RKO (cell line): ENCODE results near the gene HPSE2.

ENCODE experiments used
- DNase-seq: peaks from one replicate; pipeline ENCODE4 v3.0.0-alpha.2; 2016; ENCODE audit warnings: low spot score

The HPSE2 gene

DNA sequence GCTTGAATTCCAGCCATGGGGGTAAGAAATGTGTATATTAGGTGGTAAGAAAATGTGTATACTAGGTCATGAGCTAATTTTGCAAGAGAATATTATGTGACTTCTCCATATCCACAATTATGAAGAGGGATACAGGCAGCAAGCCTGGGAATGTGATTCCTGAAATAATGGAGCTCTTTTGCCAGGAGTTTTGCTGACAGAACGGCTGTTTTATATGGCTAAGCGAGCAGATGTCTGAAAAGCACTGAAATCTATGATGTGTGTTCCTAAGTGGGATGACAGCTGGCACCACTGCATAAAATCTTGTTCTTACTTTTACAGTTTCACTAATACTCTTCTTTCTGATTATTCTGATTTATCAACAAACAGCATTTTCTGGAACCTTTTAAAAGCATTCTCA is 402.9 kb downstream of the HPSE2 start:
- DNase-seq: no peak

DNA sequence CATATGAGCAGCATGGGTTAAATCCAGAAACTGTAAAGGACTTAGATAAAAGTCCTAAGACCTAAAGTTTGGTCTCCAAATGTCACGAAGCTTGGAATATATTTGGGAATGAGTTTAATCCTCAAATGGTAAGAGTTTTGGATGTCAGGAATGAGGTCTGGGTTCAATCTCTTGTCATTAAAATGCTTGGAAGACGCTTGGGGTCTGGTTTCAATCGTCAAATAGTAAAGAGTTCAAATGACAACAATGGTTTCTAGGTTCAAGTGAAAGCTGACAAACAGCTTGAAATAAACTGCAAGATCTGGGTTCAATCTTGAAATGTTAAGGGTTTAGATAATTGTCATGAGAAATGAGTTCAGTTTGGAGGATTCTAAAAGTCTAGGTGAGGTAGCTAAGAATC is 403.5 kb downstream of the HPSE2 start:
- DNase-seq: no peak

DNA sequence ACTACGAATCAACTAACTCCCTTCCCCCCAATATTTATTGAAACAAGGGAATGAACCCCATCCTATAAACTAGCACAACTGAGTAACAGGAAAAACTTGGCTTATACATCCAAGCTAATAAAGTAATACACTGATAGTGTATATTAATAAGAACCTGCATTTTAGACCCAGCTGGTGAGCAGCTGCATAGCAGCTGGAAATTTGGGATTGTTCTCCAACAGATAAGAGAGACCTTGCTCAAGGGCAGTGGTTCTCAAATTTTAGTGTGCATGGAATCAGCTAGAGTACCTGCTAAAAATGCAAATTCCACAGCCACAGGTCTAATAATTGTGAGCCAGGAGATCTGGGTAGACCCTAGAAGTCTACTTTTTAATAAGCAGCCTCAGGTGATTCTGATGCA is 404.3 kb downstream of the HPSE2 start:
- DNase-seq: no peak

DNA sequence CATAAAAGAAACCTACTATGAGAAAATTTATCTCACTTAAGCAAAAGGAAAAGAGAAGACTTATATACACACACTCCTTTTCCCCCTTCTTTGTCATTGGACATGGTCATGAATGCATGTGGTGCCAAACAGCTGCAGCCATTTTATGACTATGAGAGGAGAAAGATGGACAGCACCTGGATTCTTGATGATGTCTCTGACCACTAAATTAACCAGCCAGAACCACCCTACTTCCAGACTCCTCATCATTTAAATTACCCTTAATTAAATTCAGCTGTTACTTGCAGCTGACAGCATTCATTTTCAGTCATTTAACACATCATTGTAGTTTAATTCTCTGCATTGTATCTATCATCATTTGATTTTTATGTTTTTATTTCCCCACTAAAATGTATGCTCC is 409.9 kb downstream of the HPSE2 start:
- DNase-seq: no peak

DNA sequence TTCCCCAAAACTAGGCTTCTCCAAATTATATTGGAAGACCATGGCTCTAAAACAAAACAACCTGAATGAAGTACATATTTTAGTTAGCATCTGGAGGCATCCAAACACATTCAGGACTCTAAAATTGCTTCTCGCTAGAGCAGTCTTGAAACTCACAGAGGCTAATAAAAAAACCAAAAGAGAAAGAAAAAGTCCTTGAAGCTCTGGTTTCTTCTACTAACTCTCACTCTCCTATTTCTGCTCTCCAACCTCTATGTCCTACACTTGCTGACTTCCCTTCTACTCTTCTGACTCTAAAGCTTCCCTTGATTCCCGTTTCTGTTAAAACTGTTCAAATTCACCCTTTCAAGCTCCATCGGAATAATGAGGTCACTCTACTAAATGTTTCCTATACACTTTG is 418.3 kb downstream of the HPSE2 start:
- DNase-seq: no peak

DNA sequence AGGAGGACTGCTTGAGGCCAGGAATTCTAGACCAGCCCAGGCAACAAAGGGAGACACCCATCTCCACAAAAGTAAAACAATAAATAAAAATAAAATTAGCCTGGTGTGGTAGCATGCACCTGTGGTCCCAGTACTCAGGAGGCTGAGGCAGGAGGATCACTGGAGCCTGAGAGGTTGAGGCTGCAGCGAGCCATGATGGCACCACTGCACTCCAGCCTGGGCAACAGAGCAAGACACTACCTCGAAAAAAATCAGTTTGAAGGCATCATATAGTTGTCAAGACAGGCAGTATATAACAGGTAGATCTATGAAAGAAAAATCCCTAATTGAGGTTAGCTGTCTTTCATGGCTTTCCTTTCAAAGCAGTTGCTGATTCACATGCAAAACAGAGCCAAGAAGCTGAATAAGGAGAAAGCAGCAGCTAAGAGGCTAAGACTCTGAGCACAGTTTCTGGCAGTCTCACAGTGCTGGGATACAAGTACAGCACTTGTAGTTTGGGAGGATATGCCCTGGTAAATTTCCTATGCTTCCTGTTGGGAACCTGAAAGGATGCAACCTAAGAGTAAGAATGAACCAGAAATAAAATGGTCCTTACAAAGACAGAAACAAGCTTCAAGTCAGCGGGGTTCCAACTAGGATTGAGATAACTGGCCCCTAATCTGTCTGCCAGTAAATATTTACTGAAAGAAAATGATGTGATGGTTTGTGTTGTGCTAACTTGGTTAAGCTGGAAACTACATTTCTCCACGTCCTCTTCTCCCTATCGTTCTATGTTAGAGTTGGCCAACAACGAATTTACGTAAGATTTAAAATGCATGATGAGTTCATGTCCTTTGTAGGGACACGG is 420.4 kb downstream of the HPSE2 start:
- DNase-seq: no peak

DNA sequence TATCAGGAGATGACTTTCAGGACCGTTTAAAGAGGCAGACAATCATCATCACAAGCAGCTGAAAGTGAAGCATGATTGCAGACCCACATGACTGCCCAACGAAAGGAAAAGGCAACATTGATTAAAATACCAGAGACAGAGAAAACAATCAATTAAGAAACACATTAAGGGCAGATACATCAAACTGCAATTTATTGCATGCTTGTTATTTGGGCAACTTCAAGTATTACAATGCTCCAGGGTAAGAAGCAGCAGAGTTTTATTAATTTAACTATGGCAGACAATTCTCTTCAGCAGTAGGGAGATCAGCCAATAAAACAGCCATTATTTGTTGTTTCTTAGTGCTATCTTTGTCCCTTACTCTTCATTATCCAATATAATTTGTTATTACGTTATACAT is 421.2 kb downstream of the HPSE2 start:
- no peak for DNase-seq

DNA sequence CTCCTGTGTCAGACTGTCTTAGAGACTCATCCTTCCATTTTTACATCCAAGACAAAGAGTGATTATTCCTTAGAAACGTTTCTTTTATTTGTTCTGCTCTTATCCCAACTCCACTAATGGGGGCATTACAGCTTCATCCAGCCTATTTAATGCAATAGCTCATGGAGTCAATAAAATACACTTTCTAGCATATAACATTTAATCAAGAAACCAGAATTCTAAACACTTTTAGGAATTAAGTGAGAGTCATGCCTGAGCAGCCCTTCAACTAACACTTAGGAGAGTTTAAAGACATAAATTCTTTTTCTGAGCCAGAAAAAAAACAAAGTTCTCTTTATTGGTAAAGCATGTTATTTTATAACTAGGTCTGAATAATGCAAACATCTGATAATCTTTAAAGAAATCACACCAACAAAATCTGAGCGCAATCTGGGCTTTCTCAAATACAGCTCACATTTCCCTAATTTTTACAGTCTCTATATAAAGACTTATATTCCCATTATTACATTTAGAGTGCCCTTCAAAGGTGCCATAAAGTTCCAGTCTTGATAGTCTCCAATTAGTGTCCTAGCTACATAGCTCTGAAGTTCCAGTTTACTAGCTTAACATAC is 427.3 kb downstream of the HPSE2 start:
- DNase-seq: no peak

DNA sequence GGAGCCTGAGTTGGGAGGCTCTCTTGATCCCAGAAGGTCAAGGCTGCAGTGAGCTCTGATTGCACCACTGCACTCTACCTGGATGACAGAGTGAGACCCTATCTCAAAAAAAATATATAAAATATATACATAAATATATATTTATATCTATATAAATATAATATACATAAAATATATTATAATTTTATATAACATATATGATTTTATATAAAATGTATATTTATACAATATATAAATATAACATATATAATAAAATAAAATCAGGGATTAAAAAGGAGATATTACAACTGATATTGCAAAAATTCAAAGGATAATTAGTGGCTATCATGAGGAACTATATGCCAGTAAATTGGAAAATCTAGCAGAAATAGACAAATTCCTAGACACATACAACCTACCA is 435.4 kb downstream of the HPSE2 start:
- DNase-seq: no peak

DNA sequence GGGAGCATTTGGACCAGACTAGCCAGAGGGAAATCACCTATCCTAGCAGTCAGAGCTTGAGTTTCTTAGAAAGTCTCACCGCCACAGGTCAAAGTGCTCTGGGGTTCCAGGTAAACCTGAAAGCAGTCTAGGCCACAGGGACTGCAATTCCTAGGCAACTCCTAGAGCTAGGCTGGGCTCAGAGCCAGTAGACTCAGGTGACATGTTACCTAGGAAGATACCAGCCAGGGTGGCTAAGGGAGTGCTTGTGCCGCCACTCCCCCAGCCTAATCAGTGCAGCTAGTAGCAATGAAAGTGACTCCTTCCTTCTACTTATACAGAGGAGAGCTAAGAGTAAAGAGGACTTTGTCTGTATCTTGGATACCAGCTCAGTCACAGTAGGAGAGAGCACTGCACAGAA is 440.2 kb downstream of the HPSE2 start:
- no peak for DNase-seq

DNA sequence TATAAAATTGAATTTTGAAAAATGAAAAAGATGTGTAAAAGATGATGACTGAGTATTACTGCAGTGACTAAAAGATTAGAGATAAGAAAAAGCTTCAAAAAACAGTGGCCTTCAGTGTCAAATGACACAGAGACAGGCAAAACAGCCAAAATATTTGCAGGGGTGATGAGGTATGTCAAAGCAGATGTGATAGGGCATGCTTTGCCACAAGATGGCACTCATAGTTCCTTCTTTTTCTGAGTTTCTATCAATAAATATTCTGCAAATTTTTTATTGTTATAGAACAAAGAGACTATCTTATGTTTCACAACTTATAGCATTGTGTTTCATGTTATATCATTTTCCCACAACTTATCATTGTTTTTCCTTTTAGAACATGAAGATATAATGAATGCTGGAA is 444.8 kb downstream of the HPSE2 start:
- peak; percentile 41 for DNase-seq

DNA sequence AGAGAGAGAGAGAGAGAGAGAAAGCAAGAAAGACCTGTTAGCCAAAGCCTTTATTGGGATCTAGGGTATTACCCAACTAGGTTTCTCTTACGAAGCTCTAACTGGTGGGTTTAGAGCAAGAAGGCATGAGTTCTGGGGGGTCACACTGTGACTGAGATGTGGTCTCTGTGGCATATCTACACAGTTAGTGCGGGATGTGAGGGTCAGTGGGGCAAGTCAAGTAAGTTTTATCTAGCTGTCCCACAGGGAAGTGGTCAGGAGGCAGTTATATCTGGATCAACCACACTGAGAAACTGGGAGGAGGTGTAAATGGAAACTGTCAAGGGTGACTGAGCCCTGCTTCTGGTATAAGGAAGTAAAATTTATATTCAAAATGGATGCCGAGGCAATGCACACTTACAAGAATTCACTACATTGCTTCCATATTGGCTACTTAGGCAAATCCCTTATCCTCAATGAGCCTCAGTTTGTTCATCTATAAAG is 457.3 kb downstream of the HPSE2 start:
- no peak for DNase-seq

DNA sequence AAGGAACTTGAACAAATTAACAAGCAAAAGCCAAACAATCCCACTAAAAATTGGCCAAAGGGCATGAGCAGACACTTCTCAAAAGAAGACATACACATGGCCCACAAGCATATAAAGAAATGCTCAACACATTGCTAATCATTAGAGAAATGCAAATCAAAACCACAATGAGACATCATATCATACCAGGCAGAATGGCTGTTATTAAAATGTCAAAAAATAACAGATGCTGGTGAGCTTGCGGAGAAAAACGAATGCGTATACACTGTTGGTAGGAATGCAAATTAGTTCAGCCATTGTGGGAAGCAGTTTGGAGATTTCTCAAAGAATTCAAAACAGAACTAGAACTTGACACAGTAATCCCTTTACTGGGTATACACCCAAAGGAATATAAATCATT is 477.2 kb downstream of the HPSE2 start:
- no peak for DNase-seq

DNA sequence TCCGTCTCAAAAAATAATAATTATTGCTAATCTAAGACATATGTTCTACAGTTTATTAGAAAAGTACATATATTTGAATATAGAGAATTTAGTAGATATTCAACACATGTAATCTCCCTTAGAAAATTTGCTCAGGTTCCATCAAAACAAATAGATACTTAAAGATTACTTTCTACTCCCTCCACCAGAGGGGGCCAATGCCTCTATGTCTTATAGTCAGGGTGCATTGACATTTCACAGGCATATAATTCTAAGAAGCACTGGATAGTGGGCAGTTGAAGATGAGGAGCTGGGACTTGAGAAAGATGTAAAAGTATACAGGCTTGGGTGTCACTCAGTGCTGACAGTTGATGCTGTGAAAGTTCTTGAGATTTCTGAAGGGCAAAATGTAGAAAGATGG is 487.4 kb downstream of the HPSE2 start:
- DNase-seq: peak; percentile 61

DNA sequence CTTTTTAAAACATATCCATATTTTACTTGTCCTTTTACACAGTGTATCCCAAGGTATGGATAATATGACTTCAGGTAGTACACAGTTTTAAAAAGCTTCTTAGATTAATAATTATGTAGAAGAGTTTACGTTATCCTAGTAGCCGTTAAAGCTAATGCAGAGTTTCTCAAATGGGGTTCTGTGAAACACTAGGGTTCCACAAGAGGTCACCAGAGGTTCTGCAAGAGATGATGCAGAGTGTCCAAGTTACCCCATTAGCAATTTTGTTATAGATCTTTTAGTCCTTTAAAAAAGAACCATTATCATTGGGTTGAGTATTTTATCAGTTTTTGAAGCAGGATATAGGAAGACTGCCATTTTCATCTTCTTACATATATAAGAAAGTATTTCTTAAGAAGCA is 490.0 kb downstream of the HPSE2 start:
- peak; percentile 23 for DNase-seq

DNA sequence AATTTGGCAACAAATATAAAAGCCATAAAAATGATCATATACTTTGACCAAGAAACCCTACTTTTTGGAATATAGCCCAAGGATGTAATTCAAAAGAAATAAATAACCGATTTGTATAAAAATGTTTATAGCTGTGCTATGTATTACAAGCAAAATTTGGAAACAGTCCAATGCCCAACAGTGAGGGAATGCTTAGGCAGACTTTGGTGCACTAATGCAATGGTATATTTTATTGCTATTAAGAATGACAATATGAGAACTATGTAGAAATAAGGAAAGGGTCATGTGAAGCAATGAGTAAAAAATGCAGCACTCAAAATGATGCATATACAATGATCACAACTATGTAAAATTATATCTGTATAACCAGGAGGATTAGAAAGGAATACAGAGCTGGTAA is 515.1 kb downstream of the HPSE2 start:
- no peak for DNase-seq

DNA sequence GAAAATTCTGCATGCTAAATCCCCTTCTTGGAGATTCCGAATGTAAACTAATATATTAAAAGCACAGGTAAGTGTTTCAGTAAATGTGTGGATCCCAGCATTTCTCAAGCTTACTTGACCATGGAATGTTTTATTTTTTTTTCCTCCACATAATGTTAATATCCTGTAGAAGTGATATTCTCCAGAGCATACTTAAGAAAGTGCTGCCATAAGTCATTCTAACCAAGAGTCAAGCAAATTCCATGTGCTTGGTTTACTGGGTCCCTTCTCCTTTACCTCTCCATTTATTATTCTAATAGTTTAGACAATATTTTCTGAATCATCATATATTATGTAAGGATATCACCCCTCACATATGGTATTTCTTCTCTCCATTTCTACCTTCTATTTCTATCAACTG is 522.1 kb downstream of the HPSE2 start:
- DNase-seq: no peak

DNA sequence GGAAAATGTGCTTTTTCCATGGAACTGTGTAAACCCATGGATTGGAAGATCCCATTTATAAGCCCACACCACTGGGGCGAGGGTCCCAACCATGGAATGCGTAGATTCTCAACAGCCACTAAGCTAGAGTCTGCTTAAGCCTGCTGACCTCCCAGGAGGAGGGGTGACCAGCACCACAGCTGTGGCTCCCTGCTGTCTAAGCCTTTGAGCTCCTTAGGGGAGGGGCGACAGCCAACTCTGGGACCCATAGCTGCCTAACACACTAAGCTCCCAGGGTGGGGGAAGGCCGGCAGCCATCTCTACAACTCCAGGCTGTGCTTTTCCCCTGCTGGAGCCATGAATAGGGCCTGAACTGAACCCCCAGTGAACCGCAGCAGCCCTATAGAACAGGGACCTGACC is 539.1 kb downstream of the HPSE2 start:
- DNase-seq: no peak

DNA sequence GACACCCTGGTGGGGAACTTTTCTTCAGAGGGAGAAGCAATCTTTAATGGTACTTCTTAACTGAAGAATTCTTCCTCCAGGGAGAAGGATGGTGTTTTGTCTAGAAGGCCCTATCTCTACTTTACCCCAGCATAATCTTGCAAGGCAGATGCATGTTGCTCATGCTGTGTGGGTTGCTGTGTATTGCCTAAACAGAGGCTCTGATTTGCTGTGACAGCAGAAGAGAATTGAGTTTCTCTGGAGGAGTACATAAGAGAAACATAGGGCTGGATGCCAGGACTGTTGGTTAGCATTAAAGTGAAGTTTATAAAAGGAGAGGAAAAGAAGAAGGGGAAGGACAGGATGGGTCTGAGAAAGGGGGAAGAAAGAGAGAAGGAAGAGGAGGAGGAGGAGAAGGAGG is 540.8 kb downstream of the HPSE2 start:
- DNase-seq: no peak

DNA sequence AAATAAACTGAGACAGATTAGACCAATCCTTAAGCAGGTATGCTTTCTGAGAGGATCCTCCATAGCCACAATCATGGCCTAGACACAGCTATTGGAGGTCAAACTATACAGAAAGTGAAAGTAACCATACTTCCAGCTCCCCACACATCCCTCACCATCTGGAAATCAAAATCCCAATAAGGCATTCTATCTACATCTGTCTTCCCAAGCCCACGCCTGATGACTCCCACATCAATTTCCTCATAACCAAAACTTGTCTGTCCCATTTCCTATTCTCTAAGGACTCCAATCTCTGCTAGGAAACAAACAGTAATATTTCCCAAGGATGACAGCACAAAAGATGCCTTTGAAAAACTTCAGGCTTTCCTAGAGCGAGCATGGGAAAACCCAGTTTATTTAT is 541.6 kb downstream of the HPSE2 start:
- DNase-seq: no peak

DNA sequence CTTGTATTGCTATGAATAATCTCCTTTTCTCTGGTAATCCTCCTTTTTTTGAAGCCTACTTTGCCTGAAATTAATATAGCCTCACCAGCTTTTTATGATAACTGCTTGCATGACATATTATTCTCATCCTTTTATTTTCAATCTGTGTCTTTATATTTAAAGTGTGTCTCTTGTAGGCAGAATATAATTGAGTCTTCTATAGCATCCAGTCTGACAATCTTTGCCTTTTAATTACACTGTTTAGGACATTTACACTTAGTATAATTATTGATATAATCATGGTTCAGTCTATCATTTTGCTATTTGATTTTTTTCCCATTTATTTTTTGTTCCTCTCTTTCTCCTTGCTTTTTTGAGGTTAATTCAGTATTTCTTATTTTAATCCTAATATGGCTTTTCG is 548.0 kb downstream of the HPSE2 start:
- DNase-seq: no peak

DNA sequence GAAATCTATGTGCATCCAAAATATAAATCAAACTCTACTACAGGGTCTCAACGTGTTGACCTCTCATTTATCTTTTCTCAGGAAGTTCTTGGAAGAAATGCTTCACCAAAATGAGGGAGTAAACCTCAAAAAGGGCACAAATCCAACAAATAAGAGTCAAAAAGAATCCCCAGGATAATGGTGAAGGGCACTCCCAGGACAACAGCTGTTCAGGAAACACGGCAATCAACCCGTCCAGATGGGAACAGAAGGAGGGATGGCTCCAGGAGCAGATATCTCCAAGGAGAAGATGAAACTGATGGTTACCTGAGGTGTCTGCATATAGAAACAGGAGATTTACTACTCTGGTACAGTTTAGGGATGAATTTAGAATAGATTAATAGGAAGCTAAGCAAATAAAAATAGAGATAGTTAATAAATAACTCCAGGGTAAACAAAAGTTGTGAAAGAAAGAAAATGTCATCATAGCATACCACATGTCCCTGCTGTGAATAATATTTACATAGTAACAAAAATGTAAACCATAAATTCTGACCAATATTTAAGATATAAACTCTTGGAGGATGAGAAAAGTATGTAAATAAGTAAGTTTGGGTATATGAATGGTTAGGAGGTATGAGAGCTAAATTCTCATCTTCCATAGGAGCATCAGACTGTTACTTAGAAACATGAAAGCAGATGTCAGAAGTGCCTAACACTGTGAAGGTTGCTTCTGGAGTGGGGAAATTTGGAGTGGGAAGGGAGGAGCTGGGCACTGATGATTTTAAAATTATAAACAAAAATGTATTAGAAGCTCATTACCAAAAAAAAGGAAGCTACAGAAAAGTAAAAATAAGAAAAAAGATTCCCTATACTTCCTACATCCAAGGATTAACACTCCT is 551.4 kb downstream of the HPSE2 start:
- no peak for DNase-seq

DNA sequence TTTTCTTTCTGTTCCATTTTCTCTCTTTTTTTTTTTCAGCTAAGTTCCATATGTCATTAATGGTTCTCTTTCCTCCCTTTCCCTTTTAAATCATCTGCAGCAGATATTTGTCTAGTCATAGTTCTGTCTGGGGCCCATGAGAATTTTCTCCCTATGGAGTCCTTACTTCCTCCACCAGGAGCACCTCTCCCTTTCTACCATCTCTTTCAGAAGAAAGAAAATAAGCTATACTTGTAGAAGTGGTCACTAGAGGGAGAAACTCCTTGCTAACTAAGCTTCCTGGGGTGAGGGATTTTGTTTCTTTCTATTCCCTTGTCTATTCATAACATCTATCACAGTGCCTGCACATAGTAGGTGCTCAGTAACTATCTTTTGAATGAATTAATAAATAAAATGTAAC is 558.8 kb downstream of the HPSE2 start:
- DNase-seq: peak; percentile 23
